DMS53 (cell line): ENCODE measurements around the gene P2RY12.

Source experiments
- DNase-seq: peaks from one replicate; lab custom pipeline; 2025; lab: John Stamatoyannopoulos, UW

Gene P2RY12

DNA sequence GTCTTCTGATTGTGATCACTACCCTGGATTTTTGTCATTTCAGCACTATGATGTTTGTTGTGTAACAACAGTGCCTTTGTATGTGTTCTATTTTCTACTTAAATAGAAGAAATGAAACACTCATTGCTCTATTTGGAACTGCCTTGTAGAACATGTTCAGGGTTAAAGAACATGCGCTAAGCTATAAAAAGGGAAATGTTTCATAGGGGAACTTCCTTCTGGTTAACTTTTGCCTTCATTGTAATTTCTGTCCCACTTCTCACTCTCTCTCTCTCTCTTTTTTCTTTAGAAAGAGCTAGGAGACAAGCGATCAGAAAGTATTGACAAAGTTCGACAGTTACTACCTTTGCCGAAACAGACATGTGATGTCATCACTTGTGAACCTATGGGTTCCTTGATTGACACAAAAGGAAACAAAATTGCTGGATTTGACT lies at the start of gene P2RY12:
TSS of gene P2RY12 (minus strand) at position 13 of the 434 bp plus-strand sequence. CDS start 45,908 bp downstream, outside the sequence.
- no peak for DNase-seq

DNA sequence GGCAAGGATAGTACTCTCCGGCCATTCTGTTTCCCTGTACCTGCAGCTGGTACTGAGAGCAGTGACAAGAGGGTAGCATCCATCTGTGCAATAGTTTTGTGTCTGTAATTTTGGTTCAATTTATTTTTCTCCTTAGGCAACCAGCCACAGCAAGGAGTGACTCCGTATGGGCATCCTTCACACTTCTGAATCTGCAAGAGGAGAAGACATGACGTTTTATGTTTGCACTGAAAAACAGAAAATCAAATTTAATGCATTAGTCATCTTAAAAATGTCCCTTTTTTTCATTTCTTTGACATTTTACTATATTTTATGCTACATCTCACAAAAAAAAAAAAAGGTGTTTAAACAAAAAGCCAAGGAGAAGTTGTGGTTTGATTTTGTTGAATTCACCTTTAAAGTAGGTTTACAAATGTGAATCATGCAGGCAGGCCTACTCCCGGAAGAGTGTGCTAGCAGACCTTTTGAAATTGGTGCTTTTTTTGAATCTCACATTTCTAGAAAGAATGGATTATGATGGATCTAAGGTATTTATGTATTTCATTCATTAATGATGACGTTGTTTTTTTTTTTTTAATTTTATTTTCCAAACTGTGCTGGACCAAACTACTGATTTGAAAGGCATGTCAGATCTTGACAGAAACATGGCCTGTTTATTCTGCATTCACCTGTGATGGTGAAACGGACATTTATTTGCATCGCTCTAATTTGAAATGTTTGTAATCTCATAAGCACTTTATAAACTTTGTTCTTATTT lies 48.2 kb upstream of the P2RY12 start:
- no peak for DNase-seq

DNA sequence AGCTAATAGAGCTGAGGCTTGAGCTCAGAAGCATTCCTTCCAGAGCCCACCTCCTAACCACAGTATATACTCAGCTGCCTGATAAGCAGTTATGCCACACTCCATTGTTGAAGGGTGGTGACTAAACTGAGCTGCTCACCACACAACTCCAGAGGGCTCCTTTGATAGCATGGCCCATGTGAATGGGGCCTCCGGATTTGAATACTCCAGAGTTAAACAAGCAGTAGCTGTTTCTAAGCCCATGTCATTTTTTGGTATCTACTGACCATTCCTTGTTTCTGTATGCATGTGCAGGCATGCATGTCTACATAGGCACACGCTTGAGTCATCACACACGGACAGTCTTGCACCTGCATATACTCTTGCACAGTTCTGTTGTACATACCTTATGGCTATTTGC lies 47.4 kb upstream of the P2RY12 start:
- DNase-seq: peak; percentile 23

DNA sequence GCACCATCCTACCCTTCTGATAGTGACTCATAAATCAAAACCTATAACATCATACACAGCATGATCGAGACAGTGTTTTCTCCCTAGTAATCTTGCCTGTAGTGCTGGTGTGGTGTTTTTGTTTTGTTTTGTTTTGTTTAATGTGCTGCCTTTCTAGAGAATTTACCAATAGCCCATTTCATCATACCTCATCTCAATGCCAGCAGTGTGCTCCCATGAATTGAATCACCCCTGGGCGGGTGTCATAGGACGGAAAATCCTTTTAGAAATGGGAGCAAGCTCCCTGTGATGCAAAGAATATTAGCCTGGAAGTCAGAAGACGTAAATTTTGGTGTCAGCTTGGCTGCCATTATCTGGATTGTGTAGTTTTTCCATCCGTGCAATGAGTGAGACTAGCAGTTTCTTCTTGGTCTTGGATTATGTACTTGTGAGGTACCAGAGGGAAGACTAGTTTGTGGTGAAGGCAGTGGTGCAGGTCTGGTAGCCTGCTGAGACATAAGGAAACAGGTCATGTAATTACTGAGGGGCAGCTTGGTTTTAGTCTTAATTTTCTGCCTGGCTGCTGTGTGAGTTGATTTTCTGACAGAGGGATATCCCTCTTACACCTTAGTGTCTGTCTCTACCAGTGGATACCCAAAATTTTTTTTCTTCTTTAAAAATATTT lies 46.4 kb upstream of the P2RY12 start:
- peak; percentile 4 for DNase-seq

DNA sequence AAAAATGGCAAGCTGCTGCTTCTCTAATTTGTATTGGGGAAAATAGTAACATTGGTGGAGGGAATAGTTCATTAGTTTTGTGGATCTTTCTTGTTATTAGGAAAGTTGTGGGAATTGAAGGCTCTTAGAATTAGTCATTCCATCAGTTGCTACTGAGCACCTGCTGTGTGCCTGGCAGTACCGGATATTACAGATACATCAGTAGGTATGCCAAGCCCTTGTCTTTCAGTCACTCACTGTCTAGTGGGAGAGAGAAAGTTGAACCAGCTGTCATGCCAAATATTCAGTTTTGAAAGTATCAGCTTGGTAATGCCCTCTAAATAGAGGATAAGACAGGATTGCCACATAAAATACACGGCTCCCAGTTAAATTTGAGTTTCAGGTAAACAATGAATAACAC lies 43.8 kb upstream of the P2RY12 start:
- DNase-seq: peak; percentile 1

DNA sequence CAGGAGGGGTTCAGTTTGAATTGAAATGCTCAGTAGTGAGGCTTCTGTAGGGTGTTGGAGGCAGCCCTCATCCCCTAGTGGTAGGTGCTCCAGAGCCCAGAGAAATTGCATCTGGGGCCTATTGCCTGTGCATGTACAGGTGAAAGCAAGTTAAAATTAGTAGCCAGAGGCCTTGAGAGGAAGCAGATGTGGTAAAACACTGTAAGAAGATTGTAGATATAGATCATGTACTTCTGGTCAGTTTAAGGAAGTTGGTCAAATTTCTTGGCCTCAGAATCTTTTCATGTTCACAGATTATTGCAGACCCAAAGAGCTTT lies 41.7 kb upstream of the P2RY12 start:
- DNase-seq: peak; percentile 10

DNA sequence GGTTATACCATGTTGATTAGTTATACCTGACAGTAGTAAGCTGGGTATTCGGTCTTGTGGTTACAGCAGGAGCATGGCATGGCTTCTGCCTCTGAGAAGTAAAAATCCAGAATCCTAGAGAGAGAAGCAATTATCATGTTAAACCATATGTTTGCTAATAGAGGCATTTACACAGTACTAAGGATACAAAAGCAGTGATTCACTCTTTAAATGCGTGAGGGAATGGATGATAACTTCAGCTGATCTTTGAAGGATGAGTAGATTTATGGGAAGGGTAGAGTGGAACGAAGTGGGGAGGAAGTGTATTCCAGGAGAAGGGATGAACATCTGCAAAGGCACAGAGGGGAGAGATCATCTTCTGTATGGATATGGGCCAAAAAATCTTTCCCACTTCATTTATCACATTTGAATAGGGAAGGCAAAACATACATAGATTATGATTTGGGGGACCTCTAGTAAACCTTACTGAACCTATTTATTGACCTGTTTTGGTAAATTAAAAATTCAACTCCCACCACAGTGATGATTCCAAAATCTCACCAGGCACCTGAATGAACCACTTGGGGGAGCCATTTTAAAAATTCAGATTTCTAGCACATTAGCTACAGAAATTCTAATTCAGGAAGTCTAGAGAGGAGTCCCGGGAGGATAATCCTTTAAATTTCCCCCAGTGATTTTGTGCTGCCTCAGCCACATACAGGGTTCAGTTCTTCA lies 41.2 kb upstream of the P2RY12 start:
- no peak for DNase-seq

DNA sequence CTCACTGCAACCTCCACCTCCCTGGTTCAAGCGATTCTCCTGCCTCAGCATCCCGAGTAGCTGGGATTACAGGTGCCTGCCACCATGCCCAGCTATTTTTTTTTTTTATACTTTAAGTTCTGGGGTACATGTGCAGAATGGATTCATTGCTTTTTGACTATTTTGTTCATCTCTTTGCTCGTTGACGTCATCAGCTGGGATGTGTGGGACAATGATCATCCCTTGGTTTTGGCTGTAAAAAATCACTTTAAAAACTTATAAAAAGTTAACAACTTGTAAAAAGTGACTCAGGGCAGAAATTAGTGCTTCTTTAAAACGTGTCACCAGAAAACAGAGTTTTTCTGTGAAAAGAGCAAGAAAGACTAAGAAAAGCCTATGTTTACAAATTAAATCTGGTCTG lies 38.5 kb upstream of the P2RY12 start:
- DNase-seq: no peak

DNA sequence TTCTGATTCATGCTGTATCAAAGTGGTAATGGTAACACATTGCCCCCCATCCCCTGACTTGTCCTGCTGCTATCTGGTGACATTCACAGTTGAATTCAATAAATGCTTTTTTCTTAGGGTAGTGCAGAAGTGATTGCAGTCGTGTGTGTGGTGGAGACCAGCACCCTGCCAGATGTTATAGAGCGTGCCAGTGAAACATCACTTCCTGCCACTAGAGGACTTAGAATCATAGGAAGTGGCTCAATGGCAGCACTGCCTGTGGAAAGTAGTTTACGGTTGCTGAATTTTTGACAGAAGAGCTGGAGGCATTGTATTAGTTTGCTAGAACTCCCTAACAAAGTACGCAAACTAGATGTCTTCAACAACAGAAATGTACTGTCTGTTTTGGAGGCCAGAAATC lies 37.4 kb upstream of the P2RY12 start:
- peak; percentile 7 for DNase-seq

DNA sequence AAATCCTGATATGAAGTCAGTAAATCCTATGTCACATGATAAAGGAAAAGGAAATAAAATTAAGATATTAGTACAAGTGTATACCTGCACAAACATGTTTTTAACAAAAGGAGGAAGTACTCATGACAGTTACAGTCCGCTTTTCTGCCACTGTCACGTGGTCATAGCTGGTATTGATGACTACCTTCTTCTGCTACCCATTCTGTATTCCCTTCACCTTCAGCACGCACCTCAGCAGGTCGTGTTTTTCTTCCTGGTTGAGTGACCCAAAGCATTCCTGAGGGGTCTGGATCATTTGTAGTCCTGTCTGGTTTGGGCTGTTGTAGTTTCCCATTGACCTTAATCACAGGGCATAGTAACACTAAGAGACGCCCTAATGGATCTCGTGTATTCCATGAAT lies 35.3 kb upstream of the P2RY12 start:
- no peak for DNase-seq

DNA sequence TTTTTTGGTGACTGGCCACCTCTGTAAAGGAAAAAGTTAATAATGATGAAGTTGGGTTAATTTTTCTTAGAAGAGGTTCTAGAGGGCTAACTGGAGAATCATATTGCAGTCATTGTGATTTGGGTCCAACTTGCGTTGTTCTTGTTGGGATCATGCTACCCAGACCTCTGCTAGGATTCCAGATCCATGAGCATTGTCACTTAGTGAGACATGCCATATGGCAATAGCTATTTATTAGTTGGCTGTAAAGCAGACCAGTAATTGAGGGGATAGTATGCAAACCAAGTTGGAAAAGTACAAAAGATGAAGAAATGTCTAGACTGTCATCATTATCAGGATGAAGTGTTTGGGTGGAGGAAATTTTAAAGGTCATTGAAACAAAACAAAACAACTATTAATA lies 30.7 kb upstream of the P2RY12 start:
- DNase-seq: no peak

DNA sequence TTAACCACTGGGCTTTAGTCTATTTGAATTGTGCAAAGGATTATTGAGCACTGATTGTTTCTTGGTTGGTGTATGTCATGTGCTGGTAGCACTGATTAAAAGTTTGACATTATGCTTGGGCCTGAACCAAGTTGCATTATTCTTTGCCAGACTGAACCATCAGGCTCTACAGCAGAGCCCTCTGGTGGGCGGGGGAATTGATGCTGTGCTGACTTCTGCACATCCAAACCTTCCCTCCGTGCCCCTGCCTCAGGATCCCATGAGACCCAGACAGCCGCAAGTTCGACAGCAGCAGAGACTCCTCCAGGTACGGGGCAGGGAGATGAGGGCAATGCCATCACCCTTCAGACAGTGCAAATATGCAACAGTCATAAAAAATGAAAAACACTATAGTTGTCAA lies 28.4 kb upstream of the P2RY12 start:
- peak; percentile 1 for DNase-seq

DNA sequence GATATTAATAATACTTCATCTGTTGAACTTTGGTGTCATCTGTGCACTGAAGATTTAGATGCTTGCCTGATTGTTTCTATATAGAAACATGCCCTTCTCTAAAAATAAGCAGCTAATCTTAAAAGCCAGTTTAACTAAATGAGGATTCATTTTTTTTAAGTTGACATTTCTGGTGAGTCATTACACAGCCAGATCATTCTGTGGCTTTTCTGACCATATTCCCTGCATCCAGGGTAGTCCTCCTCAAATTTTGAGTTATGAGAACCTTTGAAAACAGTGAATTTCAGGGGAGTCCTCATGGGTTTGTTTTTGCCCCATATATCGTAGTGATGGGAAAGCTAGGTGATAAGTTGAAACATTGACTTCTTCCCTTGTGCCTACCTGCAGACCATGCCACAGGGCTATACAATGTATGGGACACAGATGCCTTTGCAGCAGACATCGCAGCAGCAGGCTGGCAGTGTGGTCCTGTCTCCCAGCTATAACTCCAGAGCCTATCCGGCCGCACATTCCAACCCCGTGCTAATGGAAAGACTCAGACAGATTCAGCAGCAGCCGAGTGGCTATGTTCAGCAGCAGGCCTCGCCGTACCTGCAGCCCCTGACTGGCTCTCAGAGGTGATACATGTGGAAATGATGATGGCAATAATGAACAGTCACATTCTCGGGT lies 26.5 kb upstream of the P2RY12 start:
- DNase-seq: no peak

DNA sequence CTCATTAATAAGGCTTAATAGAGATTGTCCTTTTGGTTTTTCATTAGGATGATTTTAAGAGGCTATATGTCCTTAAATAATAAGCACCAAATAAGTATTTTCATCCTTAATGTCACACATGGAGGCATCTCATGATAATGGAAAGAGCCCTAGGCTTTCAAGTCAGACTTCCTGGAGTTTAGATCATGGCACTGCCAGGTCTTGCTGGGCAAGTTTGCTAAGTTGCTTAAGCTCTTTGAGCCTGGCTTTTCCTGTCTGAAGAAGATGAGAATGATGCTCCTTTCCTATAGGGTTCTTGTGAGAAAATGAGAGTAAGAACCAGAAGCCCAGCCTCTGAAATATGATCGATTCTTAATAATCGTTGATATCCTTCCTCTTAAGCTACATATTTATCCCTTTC lies 23.4 kb upstream of the P2RY12 start:
- DNase-seq: no peak

DNA sequence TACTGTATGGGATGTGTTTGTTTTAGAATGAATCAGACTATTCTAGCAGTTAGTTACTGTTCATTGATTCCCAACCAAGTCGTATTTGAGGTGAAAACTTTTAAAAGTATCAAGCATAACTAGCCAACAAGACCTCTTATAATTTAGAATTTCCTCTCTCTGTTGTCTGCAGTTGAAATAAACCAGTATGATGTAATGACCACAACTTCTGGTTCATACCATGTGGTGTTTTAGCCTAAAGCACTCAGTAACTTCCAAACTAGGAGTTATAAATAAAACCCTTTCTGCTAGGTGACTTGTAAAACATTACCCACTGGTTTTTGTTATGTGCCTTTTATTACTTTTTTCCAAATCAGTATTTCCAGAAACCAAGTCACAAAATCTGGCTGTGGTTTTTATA lies 19.8 kb upstream of the P2RY12 start:
- no peak for DNase-seq

DNA sequence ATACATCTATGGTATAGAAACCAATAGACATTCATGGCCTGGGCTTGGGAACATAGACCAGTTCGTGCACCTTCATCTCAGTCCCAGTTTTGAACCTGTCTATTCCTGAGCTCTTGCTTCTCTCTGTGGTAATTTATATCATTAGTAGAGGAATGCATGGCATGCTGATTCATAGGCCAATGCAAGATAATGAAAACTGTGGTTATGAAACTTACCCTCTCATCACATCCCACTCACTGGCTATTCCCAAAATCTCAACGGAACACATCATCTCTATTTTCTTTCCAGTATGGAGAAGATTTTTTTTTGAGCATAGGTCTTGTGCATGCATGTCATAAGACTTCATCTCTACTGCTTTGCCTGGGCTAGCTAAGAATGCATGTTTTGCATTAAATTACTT lies 18.7 kb upstream of the P2RY12 start:
- no peak for DNase-seq

DNA sequence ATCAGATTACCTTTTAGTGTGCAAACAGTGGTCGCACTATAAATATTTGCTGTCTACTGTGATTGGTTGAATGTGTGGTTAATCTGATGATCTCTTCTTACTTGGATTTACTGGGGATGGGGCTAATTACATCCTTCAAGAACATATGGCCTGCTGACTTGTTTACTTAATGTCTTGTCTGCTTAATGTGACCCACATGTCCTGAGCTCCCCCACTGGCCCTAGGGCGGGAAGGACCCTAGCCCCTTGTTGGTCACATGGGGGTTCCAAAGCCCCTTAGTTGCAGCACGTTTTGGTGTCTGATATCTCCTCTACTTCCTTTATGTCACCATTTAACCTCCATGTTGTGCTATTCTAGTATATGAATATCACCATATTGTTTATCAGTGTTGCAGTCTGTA lies 17.8 kb upstream of the P2RY12 start:
- DNase-seq: no peak

DNA sequence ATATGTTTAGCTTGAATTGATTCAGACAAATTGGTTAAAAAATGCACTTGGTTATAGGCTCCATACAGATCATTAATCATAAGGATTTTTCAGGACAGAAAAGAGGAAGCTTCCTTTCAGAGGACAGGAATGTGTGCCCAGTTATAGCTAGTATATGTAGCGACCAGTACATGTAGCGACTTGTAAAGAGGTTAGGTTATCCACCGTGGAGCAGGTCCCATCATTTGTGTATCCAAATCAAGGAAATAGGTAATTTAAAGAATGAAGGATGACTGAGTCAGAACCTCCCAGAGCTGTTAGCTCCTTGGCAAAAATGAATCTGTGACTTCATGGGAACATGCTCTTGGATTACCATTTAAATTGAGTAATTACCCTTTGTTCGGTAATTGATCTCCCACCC lies 15.8 kb upstream of the P2RY12 start:
- DNase-seq: no peak

DNA sequence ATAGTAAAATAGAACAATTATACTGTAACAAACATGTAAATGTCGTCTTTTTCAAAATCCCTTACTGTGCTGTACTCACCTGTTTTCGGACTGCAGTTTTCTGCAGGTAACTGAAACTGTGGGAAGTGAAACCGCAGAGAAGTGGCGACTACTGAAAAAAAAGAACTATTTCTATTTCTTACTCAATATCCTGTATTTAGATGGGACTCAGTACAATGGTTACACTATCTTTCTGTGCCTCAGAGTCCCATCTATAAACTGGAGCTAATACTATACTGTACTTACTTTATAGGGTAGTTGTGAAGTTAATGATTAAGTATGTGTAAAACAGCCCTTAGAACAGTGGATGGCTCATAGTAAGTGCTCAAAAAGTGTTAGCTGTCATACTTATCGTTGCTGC lies 14.3 kb upstream of the P2RY12 start:
- no peak for DNase-seq

DNA sequence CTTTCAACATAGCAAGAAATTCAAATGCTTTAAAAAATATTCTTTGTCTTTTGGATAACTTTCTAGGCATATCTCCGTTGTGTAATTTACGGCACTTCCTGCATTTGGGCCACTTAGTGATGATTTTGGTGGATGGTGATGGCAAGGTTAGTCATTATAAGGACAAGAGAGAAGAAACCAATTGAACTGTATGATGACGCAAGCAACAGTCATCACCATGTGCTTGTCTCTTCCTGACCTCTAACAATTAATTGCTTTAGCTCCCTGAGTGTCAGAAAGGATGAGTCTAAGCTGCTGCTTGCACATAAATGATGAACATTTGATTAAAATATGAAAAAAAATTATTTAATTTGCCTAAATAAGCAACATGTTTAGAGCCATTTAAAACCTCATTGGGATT lies 11.3 kb upstream of the P2RY12 start:
- no peak for DNase-seq

DNA sequence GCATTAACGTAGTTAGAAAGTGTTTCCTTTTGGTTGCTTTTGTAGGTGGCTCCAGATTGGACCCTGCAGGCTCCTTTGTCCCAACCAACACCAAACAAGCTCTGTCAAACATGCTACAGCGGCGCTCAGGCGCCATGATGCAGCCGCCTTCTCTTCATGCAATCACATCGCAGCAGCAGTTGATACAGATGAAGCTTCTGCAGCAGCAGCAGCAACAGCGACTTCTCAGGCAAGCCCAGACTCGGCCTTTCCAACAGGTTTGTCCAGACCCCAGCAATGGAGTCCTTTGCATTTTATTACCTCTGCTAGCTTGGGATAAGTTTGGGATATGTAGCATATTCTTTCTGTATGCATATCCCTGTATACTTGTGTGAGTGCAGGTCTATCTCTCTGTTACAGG lies 10.1 kb upstream of the P2RY12 start:
- DNase-seq: no peak

DNA sequence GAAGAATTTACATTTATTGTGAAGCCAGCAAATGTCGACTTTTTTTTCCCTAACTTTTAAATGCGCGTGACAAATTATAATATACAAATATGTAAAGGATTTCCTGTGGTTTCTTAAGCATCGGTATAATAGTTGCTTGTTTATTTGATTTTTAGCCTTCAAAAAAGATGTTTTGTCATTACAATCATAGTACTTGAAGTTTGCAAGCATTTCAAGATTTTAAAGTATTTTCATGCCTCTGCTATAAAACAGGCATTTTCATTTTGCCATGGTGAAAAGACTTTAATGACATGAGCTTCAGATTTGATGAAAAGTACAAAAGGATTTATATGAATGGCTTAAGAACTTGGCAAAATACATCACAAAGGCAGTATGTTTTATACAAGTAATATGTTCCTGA lies 9.4 kb upstream of the P2RY12 start:
- no peak for DNase-seq
